Anterior cingulate cortex (tissue), 58 donors: Measurements from ENCODE around the gene SCNN1G.
"Not testable (repeated sequence)": the region's sequence is repeated elsewhere in the genome, so short reads cannot be mapped to it uniquely, and the experiment has no call there.

ENCODE experiments used
- DNase-seq, 58 donors: peaks; one replicate each; lab custom pipeline; 2025; lab: John Stamatoyannopoulos, UW

SCNN1G gene

GRCh38 chr16:23248261-23249194 is 66.0 kb downstream of the SCNN1G start:
- DNase-seq: no peak

- DNase-seq: no peak
Measured at GRCh38 chr16:23249830-23250229, 67.3 kb downstream of the SCNN1G start.

- no peak for DNase-seq
Measured at GRCh38 chr16:23252310-23252709, 69.8 kb downstream of the SCNN1G start.

GRCh38 chr16:23253650-23254049 is 71.1 kb downstream of the SCNN1G start:
- DNase-seq: not testable (repeated sequence)

GRCh38 chr16:23254338-23254737 is 71.8 kb downstream of the SCNN1G start:
- DNase-seq: no peak

- DNase-seq: no peak
Measured at GRCh38 chr16:23255000-23255399, 72.5 kb downstream of the SCNN1G start.

GRCh38 chr16:23256440-23256839 is 73.9 kb downstream of the SCNN1G start:
- DNase-seq: no peak

GRCh38 chr16:23257682-23258081 is 75.1 kb downstream of the SCNN1G start:
- no peak for DNase-seq

- DNase-seq: no peak
Measured at GRCh38 chr16:23258919-23259237, 76.3 kb downstream of the SCNN1G start.
